HEK293 (cell line): ENCODE data around the gene DSCAM.

Source experiments
- CTCF ChIA-PET: fragments of 350-600 bp; formaldehyde crosslinking; extraction: SDS; loops from one replicate; lab custom pipeline; 2021; ENCODE audit warnings: antibody characterized with exemption; lab: Yijun Ruan, JAX
- POLR2A ChIA-PET: fragments of 300-600 bp; formaldehyde crosslinking; extraction: SDS; loops from one replicate; lab custom pipeline; 2020; ENCODE audit warnings: antibody characterized with exemption, inconsistent platforms; lab: Yijun Ruan, JAX
- H3K27ac ChIP-seq: fragments of 200-500 bp; sonication (Bioruptor generic); 2 replicates; pipeline ENCODE4 v1.5.1; 2014; ENCODE audit warnings: low read depth, low read length, control low read depth, inconsistent platforms; ENCODE audit errors: extremely low read depth
- H3K36me3 ChIP-seq, 2 experiments: fragments of 200-500 bp in 1 of 2; sonication (Bioruptor generic) in 1 of 2; 1 replicate in 1 of 2; 2 replicates in 1 of 2; pipeline ENCODE4 v1.5.1; 2014 to 2017; ENCODE audit warnings: inconsistent platforms in 2 of 2, low read length in 2 of 2; ENCODE audit not compliant: control insufficient read depth in 2 of 2, insufficient read depth in 1 of 2
- H3K4me1 ChIP-seq: fragments of 200-500 bp; sonication (Bioruptor generic); 2 replicates; pipeline ENCODE4 v1.5.1; 2014; ENCODE audit warnings: mild to moderate bottlenecking, low read length, inconsistent platforms; ENCODE audit not compliant: control insufficient read depth, insufficient read depth
- H3K4me3 ChIP-seq: 2 replicates; pipeline ENCODE4 v1.5.1; 2011; ENCODE audit warnings: low read depth, mild to moderate bottlenecking, control low read depth, low read length, moderate library complexity
- H3K9me3 ChIP-seq: fragments of 200-500 bp; sonication (Bioruptor generic); 2 replicates; pipeline ENCODE4 v1.5.1; 2014; ENCODE audit warnings: low read depth, low read length, inconsistent platforms; ENCODE audit not compliant: control insufficient read depth, insufficient read depth
- HOXA7 ChIP-seq: sonication (generic); formaldehyde crosslinking; IDR thresholded peaks from 2 replicates; pipeline ENCODE4 v1.8.1; 2022; ENCODE audit warnings: missing genetic modification reagents, borderline replicate concordance
- HOXC10 ChIP-seq: sonication (generic); formaldehyde crosslinking; IDR thresholded peaks from 2 replicates; pipeline ENCODE4 v1.8.1; 2023; ENCODE audit warnings: mild to moderate bottlenecking, missing genetic modification reagents
- ZNF114 ChIP-seq: fragments of 450-650 bp; formaldehyde crosslinking; IDR thresholded peaks from 2 replicates; pipeline ENCODE4 v1.5.0; 2017; ENCODE audit warnings: missing biosample characterization, missing genetic modification characterization
- ZNF175 ChIP-seq: fragments of 450-650 bp; formaldehyde crosslinking; IDR thresholded peaks from 2 replicates; pipeline ENCODE4 v1.5.1; 2016; ENCODE audit warnings: missing biosample characterization, missing genetic modification characterization
- ZNF19 ChIP-seq: fragments of 450-650 bp; formaldehyde crosslinking; IDR thresholded peaks from 2 replicates; pipeline ENCODE4; 2016; ENCODE audit warnings: missing biosample characterization, missing genetic modification characterization, low read depth
- ZNF335 ChIP-seq: fragments of 450-650 bp; formaldehyde crosslinking; conservative IDR thresholded peaks from 2 replicates; pipeline ENCODE4 v1.5.1; 2016; ENCODE audit warnings: missing biosample characterization, missing genetic modification characterization
- ZNF426 ChIP-seq: fragments of 450-650 bp; formaldehyde crosslinking; IDR thresholded peaks from 2 replicates; pipeline ENCODE4 v1.5.1; 2017; ENCODE audit warnings: missing biosample characterization, missing genetic modification characterization, mild to moderate bottlenecking, inconsistent platforms, moderate library complexity
- ZNF544 ChIP-seq: fragments of 450-650 bp; formaldehyde crosslinking; IDR thresholded peaks from 2 replicates; pipeline ENCODE4 v1.5.0; 2017; ENCODE audit warnings: missing biosample characterization, missing genetic modification characterization
- ZNF549 ChIP-seq: fragments of 450-650 bp; IDR thresholded peaks from 2 replicates; pipeline ENCODE4 v1.5.1; 2018; ENCODE audit warnings: missing biosample characterization, missing genetic modification characterization, mild to moderate bottlenecking, inconsistent platforms, moderate library complexity
- ZNF843 ChIP-seq: fragments of 450-650 bp; formaldehyde crosslinking; IDR thresholded peaks from 2 replicates; pipeline ENCODE4 v1.5.1; 2016; ENCODE audit warnings: missing biosample characterization, missing genetic modification characterization
- ZSCAN16 ChIP-seq: fragments of 450-650 bp; formaldehyde crosslinking; IDR thresholded peaks from 2 replicates; pipeline ENCODE4 v1.5.1; 2016; ENCODE audit warnings: missing biosample characterization, missing genetic modification characterization
- ZSCAN23 ChIP-seq: fragments of 450-650 bp; formaldehyde crosslinking; IDR thresholded peaks from 2 replicates; pipeline ENCODE4 v1.5.1; 2016; ENCODE audit warnings: missing biosample characterization, missing genetic modification characterization
- TF ChIP-seq, protein P1 (sequence below): fragments of 450-650 bp; IDR thresholded peaks from 2 replicates; pipeline ENCODE4 v1.5.1; 2018; ENCODE audit warnings: missing biosample characterization, mild to moderate bottlenecking, missing genetic modification characterization
- TF ChIP-seq, protein P2 (sequence below): fragments of 450-650 bp; formaldehyde crosslinking; IDR thresholded peaks from 2 replicates; pipeline ENCODE4 v1.5.1; 2016; ENCODE audit warnings: missing biosample characterization, missing genetic modification characterization
- TF ChIP-seq, protein P3 (sequence below): fragments of 450-650 bp; IDR thresholded peaks from 2 replicates; pipeline ENCODE4 v1.5.1; 2018; ENCODE audit warnings: missing biosample characterization, missing genetic modification characterization
- TF ChIP-seq, protein P4 (sequence below): fragments of 450-650 bp; formaldehyde crosslinking; IDR thresholded peaks from 2 replicates; pipeline ENCODE4 v1.5.1; 2016; ENCODE audit warnings: missing biosample characterization, missing genetic modification characterization
- TF ChIP-seq, protein P5 (sequence below): fragments of 450-650 bp; formaldehyde crosslinking; IDR thresholded peaks from 2 replicates; pipeline ENCODE4 v1.5.1; 2016; ENCODE audit warnings: missing biosample characterization, missing genetic modification characterization
- TF ChIP-seq, protein P6 (sequence below): fragments of 450-650 bp; formaldehyde crosslinking; IDR thresholded peaks from 2 replicates; pipeline ENCODE4 v1.5.1; 2016; ENCODE audit warnings: missing biosample characterization, missing genetic modification characterization, borderline replicate concordance

The DSCAM gene

DNA sequence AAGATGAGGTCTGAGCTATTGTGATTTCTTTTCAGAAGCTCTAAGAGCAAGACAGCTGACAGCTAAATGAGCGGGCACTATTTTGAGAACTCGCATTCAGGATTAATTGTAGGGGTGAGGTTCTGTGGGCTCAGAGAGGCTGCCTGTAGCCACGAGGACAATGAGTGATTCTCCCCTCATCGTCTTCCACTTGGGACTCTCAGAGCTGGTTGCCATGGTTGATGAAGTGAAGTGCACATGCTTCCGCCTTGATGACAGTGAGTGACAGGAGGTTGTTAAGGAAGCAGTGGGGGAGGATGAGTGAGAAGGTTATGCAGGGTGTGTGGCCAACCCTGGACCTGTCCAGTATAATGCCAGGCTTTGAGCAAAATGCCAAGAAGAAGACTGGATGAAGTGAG lies 638.0 kb downstream of the DSCAM start:
- no peak for TF ChIP-seq ZNF426 (tag by site-specific recombination)
- no peak for TF ChIP-seq ZNF335 (tag by site-specific recombination)
- TF ChIP-seq, protein P1, sequence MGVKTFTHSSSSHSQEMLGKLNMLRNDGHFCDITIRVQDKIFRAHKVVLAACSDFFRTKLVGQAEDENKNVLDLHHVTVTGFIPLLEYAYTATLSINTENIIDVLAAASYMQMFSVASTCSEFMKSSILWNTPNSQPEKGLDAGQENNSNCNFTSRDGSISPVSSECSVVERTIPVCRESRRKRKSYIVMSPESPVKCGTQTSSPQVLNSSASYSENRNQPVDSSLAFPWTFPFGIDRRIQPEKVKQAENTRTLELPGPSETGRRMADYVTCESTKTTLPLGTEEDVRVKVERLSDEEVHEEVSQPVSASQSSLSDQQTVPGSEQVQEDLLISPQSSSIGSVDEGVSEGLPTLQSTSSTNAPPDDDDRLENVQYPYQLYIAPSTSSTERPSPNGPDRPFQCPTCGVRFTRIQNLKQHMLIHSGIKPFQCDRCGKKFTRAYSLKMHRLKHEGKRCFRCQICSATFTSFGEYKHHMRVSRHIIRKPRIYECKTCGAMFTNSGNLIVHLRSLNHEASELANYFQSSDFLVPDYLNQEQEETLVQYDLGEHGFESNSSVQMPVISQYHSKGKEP, result no peak
- TF ChIP-seq ZNF19 (tag by site-specific recombination), result no peak
- no peak for TF ChIP-seq HOXA7 (CRISPR knock-in tag)
- TF ChIP-seq ZNF175 (tag by site-specific recombination), result no peak
- no peak for TF ChIP-seq ZNF114 (tag by site-specific recombination)
- TF ChIP-seq, protein P2, sequence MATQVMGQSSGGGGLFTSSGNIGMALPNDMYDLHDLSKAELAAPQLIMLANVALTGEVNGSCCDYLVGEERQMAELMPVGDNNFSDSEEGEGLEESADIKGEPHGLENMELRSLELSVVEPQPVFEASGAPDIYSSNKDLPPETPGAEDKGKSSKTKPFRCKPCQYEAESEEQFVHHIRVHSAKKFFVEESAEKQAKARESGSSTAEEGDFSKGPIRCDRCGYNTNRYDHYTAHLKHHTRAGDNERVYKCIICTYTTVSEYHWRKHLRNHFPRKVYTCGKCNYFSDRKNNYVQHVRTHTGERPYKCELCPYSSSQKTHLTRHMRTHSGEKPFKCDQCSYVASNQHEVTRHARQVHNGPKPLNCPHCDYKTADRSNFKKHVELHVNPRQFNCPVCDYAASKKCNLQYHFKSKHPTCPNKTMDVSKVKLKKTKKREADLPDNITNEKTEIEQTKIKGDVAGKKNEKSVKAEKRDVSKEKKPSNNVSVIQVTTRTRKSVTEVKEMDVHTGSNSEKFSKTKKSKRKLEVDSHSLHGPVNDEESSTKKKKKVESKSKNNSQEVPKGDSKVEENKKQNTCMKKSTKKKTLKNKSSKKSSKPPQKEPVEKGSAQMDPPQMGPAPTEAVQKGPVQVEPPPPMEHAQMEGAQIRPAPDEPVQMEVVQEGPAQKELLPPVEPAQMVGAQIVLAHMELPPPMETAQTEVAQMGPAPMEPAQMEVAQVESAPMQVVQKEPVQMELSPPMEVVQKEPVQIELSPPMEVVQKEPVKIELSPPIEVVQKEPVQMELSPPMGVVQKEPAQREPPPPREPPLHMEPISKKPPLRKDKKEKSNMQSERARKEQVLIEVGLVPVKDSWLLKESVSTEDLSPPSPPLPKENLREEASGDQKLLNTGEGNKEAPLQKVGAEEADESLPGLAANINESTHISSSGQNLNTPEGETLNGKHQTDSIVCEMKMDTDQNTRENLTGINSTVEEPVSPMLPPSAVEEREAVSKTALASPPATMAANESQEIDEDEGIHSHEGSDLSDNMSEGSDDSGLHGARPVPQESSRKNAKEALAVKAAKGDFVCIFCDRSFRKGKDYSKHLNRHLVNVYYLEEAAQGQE, result no peak
- TF ChIP-seq ZSCAN23 (tag by site-specific recombination), result no peak
- no peak for TF ChIP-seq HOXC10
- CTCF ChIA-PET, result interaction anchor here (0.5 to 1.3 kb wide), 2 partner anchors 9 to 764 kb away, joined by 4 read pairs; no protein-coding TSS in a partner anchor
- H3K4me3 ChIP-seq, result no peak overlapping the region
- H3K9me3 ChIP-seq, result no peaks in the 10 kb centered on the region
- no peaks in the 10 kb centered on the region for H3K4me1 ChIP-seq
- H3K36me3 ChIP-seq, result no peaks in the 10 kb centered on the region
- H3K27ac ChIP-seq, result no peak overlapping the region
- POLR2A ChIA-PET, result no interaction called here

DNA sequence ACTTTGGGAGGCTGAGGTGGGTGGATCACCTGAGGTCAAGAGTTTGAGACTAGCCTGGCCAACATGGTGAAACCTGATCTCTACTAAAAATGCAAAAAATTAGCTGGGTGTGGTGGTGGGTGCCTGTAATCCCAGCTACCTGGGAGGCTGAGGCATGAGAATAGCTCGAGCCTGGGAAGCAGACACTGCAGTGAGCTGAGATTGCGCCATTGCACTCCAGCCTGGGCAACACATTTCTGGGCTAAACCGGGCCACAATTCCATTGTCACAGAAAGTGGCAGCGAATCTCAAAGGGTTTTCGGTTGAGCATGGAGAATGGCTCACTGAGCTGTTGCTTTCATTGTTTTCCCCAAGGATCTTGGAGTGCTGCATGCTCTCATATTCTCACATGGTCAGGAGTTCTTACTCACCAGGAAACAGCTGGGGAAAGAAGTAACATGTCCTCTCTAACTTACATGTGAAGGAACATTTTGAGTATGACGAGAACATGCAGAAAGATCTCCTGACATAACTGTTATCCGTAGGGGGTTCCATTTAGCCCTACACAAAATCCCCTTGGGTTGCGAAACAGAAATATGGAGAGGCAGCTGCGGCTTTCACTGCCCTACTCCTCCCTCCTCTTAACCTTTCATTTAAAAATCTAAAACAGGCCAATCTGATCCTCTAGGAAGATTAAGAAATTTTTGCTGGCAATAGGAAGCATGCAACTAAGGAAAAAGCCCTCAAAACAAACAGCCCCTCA lies 638.6 kb downstream of the DSCAM start:
- CTCF ChIA-PET, result interaction anchor here (0.6 to 1.3 kb wide), 2 partner anchors 10 to 88 kb away, joined by 3 to 4 read pairs; no protein-coding TSS in a partner anchor
- no peaks in the 10 kb centered on the region for H3K36me3 ChIP-seq
- H3K9me3 ChIP-seq, result no peaks in the 10 kb centered on the region
- H3K27ac ChIP-seq, result no peak overlapping the region
- H3K4me1 ChIP-seq, result no peaks in the 10 kb centered on the region
- POLR2A ChIA-PET, result no interaction called here
- no peak overlapping the region for H3K4me3 ChIP-seq
- no peak for TF ChIP-seq ZSCAN16 (tag by site-specific recombination)
- TF ChIP-seq, protein P3, sequence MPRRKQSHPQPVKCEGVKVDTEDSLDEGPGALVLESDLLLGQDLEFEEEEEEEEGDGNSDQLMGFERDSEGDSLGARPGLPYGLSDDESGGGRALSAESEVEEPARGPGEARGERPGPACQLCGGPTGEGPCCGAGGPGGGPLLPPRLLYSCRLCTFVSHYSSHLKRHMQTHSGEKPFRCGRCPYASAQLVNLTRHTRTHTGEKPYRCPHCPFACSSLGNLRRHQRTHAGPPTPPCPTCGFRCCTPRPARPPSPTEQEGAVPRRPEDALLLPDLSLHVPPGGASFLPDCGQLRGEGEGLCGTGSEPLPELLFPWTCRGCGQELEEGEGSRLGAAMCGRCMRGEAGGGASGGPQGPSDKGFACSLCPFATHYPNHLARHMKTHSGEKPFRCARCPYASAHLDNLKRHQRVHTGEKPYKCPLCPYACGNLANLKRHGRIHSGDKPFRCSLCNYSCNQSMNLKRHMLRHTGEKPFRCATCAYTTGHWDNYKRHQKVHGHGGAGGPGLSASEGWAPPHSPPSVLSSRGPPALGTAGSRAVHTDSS, result no peak
- TF ChIP-seq, protein P4, sequence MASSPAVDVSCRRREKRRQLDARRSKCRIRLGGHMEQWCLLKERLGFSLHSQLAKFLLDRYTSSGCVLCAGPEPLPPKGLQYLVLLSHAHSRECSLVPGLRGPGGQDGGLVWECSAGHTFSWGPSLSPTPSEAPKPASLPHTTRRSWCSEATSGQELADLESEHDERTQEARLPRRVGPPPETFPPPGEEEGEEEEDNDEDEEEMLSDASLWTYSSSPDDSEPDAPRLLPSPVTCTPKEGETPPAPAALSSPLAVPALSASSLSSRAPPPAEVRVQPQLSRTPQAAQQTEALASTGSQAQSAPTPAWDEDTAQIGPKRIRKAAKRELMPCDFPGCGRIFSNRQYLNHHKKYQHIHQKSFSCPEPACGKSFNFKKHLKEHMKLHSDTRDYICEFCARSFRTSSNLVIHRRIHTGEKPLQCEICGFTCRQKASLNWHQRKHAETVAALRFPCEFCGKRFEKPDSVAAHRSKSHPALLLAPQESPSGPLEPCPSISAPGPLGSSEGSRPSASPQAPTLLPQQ, result no peak
- no peak for TF ChIP-seq ZNF544 (tag by site-specific recombination)
- TF ChIP-seq, protein P5, sequence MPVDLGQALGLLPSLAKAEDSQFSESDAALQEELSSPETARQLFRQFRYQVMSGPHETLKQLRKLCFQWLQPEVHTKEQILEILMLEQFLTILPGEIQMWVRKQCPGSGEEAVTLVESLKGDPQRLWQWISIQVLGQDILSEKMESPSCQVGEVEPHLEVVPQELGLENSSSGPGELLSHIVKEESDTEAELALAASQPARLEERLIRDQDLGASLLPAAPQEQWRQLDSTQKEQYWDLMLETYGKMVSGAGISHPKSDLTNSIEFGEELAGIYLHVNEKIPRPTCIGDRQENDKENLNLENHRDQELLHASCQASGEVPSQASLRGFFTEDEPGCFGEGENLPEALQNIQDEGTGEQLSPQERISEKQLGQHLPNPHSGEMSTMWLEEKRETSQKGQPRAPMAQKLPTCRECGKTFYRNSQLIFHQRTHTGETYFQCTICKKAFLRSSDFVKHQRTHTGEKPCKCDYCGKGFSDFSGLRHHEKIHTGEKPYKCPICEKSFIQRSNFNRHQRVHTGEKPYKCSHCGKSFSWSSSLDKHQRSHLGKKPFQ (tag by site-specific recombination), result no peak
- TF ChIP-seq ZNF549 (tag by site-specific recombination), result no peak
- TF ChIP-seq, protein P6, sequence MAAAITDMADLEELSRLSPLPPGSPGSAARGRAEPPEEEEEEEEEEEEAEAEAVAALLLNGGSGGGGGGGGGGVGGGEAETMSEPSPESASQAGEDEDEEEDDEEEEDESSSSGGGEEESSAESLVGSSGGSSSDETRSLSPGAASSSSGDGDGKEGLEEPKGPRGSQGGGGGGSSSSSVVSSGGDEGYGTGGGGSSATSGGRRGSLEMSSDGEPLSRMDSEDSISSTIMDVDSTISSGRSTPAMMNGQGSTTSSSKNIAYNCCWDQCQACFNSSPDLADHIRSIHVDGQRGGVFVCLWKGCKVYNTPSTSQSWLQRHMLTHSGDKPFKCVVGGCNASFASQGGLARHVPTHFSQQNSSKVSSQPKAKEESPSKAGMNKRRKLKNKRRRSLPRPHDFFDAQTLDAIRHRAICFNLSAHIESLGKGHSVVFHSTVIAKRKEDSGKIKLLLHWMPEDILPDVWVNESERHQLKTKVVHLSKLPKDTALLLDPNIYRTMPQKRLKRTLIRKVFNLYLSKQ, result no peak
- TF ChIP-seq ZNF843 (tag by site-specific recombination), result no peak
